HG02870 (cell line): ENCODE data around the gene POLG2.
A peak's percentile ranks its signal among the peaks of the same experiment; 100 is the strongest.
"Not testable (repeated sequence)": the region's sequence is repeated elsewhere in the genome, so short reads cannot be mapped to it uniquely, and the experiment has no call there.

Experiments
- ATAC-seq: cut with Tn5 transposase; IDR thresholded peaks from one replicate; pipeline ENCODE4 v1.9.1; 2021; ENCODE audit warnings: mild to moderate bottlenecking, moderate library complexity; ENCODE audit not compliant: unreplicated experiment

POLG2 gene

GRCh38 chr17:64506201-64506575 lies 9.3 kb upstream of the POLG2 start, which contains the start of gene DDX5:
Gene DDX5 (minus strand): TSS chr17:64506289. CDS start chr17:64506119, 170 bp downstream.
- ATAC-seq, result peak; percentile 54

- no peak for ATAC-seq
Observed at GRCh38 chr17:64505340-64506200, 8.7 kb upstream of the POLG2 start.

- ATAC-seq, result no peak
Observed at GRCh38 chr17:64504769-64505339, 8.0 kb upstream of the POLG2 start.

- ATAC-seq, result no peak
Observed at GRCh38 chr17:64503821-64504768, 7.2 kb upstream of the POLG2 start.

- no peak for ATAC-seq
Observed at GRCh38 chr17:64503341-64503740, 6.5 kb upstream of the POLG2 start.

- ATAC-seq, result no peak
Observed at GRCh38 chr17:64502809-64503208, 6.0 kb upstream of the POLG2 start.

GRCh38 chr17:64502021-64502420 lies 5.2 kb upstream of the POLG2 start:
- no peak for ATAC-seq

- no peak for ATAC-seq
Observed at GRCh38 chr17:64500862-64501765, 4.3 kb upstream of the POLG2 start.

- ATAC-seq, result no peak
Observed at GRCh38 chr17:64500487-64500859, 3.6 kb upstream of the POLG2 start.

- ATAC-seq, result no peak
Observed at GRCh38 chr17:64499805-64500486, 3.1 kb upstream of the POLG2 start.

- ATAC-seq, result no peak
Observed at GRCh38 chr17:64498308-64499203, 1.7 kb upstream of the POLG2 start.

- ATAC-seq, result no peak
Observed at GRCh38 chr17:64497565-64498035, 746 bp upstream of the POLG2 start.

- no peak for ATAC-seq
Observed at GRCh38 chr17:64496348-64496785, 487 bp downstream of the POLG2 start.

- ATAC-seq, result not testable (repeated sequence)
Observed at GRCh38 chr17:64495300-64495699, 1.6 kb downstream of the POLG2 start.

GRCh38 chr17:64494121-64494520 lies 2.7 kb downstream of the POLG2 start:
- ATAC-seq, result no peak

GRCh38 chr17:64492481-64493109 lies 4.3 kb downstream of the POLG2 start:
- ATAC-seq, result no peak

GRCh38 chr17:64491994-64492393 lies 4.9 kb downstream of the POLG2 start:
- ATAC-seq, result no peak
